B cell (primary cell): ENCODE data around the gene TM7SF3.

Source experiments
- CTCF ChIP-seq: fragments of 200-600 bp; IDR thresholded peaks from one replicate; pipeline ENCODE4 v1.8.0; 2022; ENCODE audit warnings: antibody characterized with exemption, mild to moderate bottlenecking
- EZH2 ChIP-seq: IDR thresholded peaks from 2 replicates; pipeline ENCODE4 v1.6.1; 2012; ENCODE audit warnings: borderline replicate concordance, low read depth, mild to moderate bottlenecking, moderate library complexity, low read length; ENCODE audit not compliant: insufficient read depth, poor library complexity, severe bottlenecking

GRCh38 chr12:26953447-26953846 lies 60.7 kb downstream of the TM7SF3 start:
- TF ChIP-seq CTCF, result no peak
- no peak for TF ChIP-seq EZH2
